Bone marrow (tissue), 2 donors: ENCODE data around the gene RBM42.
"Not testable (repeated sequence)": the region's sequence is repeated elsewhere in the genome, so short reads cannot be mapped to it uniquely, and the experiment has no call there.

Source experiments
- DNase-seq, 2 donors: peaks; one replicate each; lab custom pipeline; 2025; lab: John Stamatoyannopoulos, UW

The RBM42 gene

GRCh38 chr19:35628565-35629331, at the start of gene RBM42:
RBM42 (plus strand) TSS chr19:35629036; CDS start chr19:35629154, 118 bp downstream.
- peak; percentile 95 to 99 for DNase-seq

GRCh38 chr19:35582760-35583159, 46.1 kb upstream of the RBM42 start:
- no peak for DNase-seq

GRCh38 chr19:35585848-35586247, 43.0 kb upstream of the RBM42 start, which contains the start of gene PMIS2:
PMIS2 (plus strand) TSS chr19:35586173; CDS start chr19:35586260, 87 bp downstream.
- DNase-seq, result no peak

GRCh38 chr19:35587321-35587720, 41.5 kb upstream of the RBM42 start:
- no peak for DNase-seq

- DNase-seq, result no peak
Measured at GRCh38 chr19:35590875-35591274, 38.0 kb upstream of the RBM42 start.

GRCh38 chr19:35592226-35592625, 36.6 kb upstream of the RBM42 start:
- peak in 1 of 2 donors; percentile 44 for DNase-seq

- DNase-seq, result not testable (repeated sequence)
Measured at GRCh38 chr19:35595026-35595425, 33.8 kb upstream of the RBM42 start.

GRCh38 chr19:35595928-35596327, 32.9 kb upstream of the RBM42 start:
- DNase-seq, result no peak

- DNase-seq, result no peak
Measured at GRCh38 chr19:35596366-35596999, 32.4 kb upstream of the RBM42 start.

- no peak for DNase-seq
Measured at GRCh38 chr19:35601971-35602370, 26.9 kb upstream of the RBM42 start.

- DNase-seq, result not testable (repeated sequence)
Measured at GRCh38 chr19:35604436-35604835, 24.4 kb upstream of the RBM42 start.

GRCh38 chr19:35607170-35607569, 21.7 kb upstream of the RBM42 start:
- not testable (repeated sequence) for DNase-seq

GRCh38 chr19:35607661-35608060, 21.2 kb upstream of the RBM42 start:
- DNase-seq, result no peak

- no peak for DNase-seq
Measured at GRCh38 chr19:35608251-35608650, 20.6 kb upstream of the RBM42 start.

- DNase-seq, result no peak
Measured at GRCh38 chr19:35609851-35610353, 18.9 kb upstream of the RBM42 start.

GRCh38 chr19:35612224-35612558, 16.6 kb upstream of the RBM42 start:
- DNase-seq, result no peak

GRCh38 chr19:35612559-35613321, 16.1 kb upstream of the RBM42 start, which contains the start of gene HAUS5:
HAUS5 (plus strand) TSS chr19:35612735; CDS start chr19:35612795, 60 bp downstream.
- peak; percentile 88 to 91 for DNase-seq

- DNase-seq, result no peak
Measured at GRCh38 chr19:35613574-35613973, 15.3 kb upstream of the RBM42 start.

- no peak for DNase-seq
Measured at GRCh38 chr19:35615036-35615435, 13.8 kb upstream of the RBM42 start.

- DNase-seq, result no peak
Measured at GRCh38 chr19:35618857-35619256, 10.0 kb upstream of the RBM42 start.

- no peak for DNase-seq
Measured at GRCh38 chr19:35619290-35619923, 9.4 kb upstream of the RBM42 start.

GRCh38 chr19:35620001-35620400, 8.8 kb upstream of the RBM42 start:
- no peak for DNase-seq
